AG20443 (cell line): ENCODE measurements around the gene CDH10.

Source experiments
- DNase-seq: peaks from one replicate; pipeline ENCODE4 v3.0.0; 2012; ENCODE audit warnings: low spot score, mixed read lengths

Gene CDH10

DNA sequence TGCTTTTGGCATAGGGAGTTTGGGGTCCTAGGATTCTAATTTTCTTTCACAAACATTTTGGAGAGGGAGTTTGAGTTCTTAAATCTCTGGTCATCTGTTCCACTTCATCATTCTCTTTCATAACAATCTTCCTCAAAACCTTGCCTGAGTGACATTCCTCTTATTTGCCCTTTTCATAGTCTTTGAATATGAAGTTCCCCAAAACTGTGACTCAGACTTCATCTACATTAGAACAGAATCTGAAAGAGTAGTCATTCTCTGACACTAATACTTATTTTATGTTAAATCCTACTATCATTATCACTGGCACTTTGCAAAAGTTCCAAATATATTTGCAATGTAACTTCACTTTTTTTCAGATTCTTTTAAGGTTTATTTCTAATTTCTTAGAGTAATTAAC is 163.8 kb downstream of the CDH10 start:
- no peak for DNase-seq

DNA sequence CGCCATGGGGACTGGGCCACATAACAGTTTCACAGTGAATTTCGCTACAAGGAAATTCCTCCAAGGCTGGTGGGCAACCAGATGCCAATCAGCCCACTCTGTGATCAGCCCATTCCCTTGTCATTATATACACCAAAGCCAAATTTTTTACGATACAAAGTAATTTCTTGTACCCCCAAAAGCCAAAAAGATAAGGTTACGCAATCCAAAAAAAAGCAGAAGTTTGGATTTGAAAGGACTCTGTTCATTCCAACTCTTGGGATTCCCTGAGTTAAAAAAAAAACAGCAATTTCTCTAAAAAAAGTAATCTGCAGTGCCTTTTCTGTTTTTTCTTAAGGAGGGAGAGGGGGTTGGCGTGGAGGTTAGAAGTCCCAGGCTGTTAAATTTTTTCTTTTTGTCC is 166.8 kb downstream of the CDH10 start:
- DNase-seq = no peak

DNA sequence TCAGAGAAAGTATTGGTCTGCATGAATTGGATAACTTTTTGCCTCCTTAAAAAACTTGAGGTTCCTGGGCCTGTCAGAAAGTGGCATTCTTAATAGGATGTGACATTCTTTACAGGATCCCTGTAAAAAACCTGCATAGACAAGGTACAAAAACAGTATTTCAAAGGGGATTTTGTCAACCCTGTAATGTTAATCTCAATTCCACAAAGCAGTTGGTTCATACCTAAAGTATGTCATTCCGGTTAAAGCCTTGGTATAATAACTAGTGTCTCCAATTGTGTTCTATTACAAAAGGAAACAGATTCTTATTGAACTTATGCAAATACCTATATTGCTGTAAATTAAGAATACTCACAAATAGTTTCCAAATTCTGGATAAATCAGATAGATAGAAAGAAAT is 169.7 kb downstream of the CDH10 start:
- no peak for DNase-seq

DNA sequence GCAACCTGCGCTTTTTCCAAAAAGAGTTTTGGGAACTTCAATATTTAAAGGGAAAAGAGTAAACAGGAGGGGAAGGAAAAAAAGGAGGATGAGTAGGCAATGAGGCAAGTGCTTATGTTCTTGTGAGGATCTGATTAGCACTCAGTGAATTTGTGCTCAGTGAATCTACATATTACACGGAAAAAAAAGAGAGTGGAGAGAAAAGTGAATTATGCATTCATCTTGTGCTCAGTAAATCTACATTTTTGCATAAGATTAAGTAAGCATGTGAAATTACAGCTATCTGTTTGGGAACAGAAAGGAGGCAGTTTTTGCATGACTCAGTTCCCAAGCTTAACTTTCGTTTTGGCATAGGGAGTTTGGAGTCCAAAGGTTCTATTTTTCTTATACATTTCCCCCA is 170.1 kb downstream of the CDH10 start:
- DNase-seq = no peak

DNA sequence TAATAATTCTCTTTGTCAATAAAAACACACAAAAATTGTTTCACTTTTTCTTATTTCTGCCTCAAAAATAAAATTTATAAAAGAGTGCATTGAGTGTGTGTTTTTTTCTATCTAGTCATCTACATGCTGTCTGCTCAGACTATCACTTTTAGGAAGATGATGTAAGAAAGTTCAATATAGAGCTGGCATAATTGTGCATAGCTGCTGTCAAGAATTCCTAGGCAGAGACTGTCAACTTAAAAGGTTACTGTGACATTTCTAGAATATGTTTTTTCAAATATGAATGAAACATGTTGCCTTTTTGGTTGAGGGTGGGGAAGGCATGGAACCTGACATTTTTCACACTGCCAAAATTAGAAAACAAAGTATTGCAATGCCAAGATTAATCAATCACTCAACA is 172.3 kb downstream of the CDH10 start:
- DNase-seq = no peak

DNA sequence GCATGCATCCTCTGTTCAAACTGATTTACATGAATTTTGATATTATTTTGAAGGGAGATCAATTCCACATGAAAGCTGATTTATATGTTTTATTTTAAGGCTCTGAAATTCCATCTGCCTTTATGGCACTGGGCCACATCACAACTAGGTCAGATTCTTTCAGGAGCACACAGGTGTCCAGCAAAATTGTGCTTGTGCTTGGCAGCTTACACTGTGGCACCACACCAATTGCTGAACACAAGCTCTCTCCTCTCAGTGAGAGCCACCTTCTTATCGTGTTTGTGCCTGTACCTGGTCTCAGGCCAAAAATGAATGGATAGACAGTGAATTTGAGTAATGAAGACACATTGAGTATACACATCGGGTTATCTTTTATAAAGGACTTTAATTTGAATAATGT is 200.4 kb downstream of the CDH10 start:
- no peak for DNase-seq

DNA sequence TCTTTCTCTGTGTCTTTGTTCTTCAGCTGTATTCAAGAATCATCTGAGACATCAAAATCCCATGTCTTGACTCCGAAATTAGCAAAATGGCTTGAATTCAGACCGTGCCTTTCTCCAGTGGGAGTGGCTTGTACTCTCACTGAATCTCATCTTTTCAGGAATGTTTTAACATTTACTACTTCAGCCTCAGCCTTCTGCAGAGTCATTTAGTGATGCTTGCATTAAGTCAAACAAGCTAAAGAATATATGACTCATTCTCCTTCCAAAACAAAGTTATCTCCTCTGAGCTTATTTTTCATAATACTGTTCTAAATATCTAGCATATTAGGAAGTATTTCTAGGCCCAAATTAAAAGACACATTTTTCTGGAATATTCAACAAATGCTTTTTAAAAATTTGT is 205.3 kb downstream of the CDH10 start:
- DNase-seq = no peak
